ENCODE results near the gene CLEC4G. TPM values are rescaled to one million over a fixed set of nuclear protein-coding genes. Genes with fewer than 3 reads are reported as not detected.

The CLEC4G gene
- total and polyA plus RNA-seq, 9 of the 15 experiments (the other 6 are each of a cell fraction or from before 2014, with no cell fraction given) = not detected

DNA sequence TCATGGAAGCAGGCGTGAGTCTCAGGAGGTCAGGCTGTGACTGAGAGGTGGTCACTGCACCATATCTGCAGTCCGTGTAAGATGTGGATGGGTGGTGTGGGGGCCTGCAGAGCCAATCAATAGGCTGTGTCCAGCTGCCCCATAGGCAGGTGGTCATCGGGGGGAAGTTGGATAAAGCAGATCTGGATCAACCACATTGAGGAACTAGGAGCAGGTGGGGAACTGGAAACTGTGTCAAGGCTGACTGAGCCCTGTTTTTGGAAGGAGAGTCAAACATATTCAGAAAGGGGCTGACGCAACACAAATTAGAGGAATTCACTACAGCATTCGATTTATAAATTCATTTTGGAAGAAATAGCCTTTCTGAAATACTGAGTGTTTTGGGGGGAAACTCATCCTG lies 46.2 kb upstream of the CLEC4G start:
- no peaks in the 10 kb centered on the region for H3K4me1 ChIP-seq (replicated peaks in 1 of 2; ENCODE audit: control insufficient read depth in 2 of 2, insufficient read depth in 2 of 2, low read length in 2 of 2)
- H3K79me2 ChIP-seq (ENCODE audit: control insufficient read depth, insufficient read depth, low read length) = no peaks in the 10 kb centered on the region
- no peaks in the 10 kb centered on the region for H3K36me3 ChIP-seq (ENCODE audit: control insufficient read depth, insufficient read depth, low read length)
- in situ Hi-C loops (cut with MboI) = no loop called here
- H3K27me3 ChIP-seq (ENCODE audit: control insufficient read depth in 2 of 2, insufficient read depth in 2 of 2, low read length in 2 of 2) = peaks cover 40 to 50% of the 10 kb centered on the region in 2 experiments
- ChIA-PET CTCF (ENCODE audit: low intra/inter-chr PET ratio) (no interaction called here), POLR2A (interaction anchor here (0.6 kb wide), 1 partner anchor 151 kb away, joined by 4 read pairs; no protein-coding TSS in a partner anchor)
- no peak for DNase-seq (ENCODE audit: extremely low read depth in 1 of 4, low spot score in 3 of 4)
- H3K27ac ChIP-seq (ENCODE audit: extremely low read depth, low read depth, low read length) = no peak overlapping the region
- no peak overlapping the region for H3K9ac ChIP-seq (ENCODE audit: insufficient read depth in 1 of 2, low read depth in 2 of 2, low read length in 2 of 2)
- H3K4me2 ChIP-seq (ENCODE audit: insufficient read depth, low read length) = no peak overlapping the region
- TF ChIP-seq SIN3A (IDR thresholded peaks at IDR 0.05; ENCODE audit: borderline replicate concordance in 2 of 2, control insufficient read depth in 1 of 2, low read depth in 2 of 2, low read length in 2 of 2) = no peak
- no peak for TF ChIP-seq ZNF79 (CRISPR knock-in tag; IDR thresholded peaks at IDR 0.05; ENCODE audit: low read depth)
- FAIRE-seq = no peak
- H3K9me1 ChIP-seq (ENCODE audit: control insufficient read depth, insufficient read depth, low read length) = no peaks in the 10 kb centered on the region
- 0% methylated on average over 5 of the region's 5 CpGs for WGBS (ENCODE audit: insufficient coverage, low coverage, missing lambda C conversion rate)
- H4K20me1 ChIP-seq (replicated peaks; ENCODE audit: control insufficient read depth, insufficient read depth, low read length) = no peaks in the 10 kb centered on the region
- H3K9me3 ChIP-seq (replicated peaks; ENCODE audit: control insufficient read depth, insufficient read depth, low read depth, low read length) = no peaks in the 10 kb centered on the region
- no peak overlapping the region for H2AFZ ChIP-seq (ENCODE audit: low read depth, low read length)
- no peak for ATAC-seq
- H3K4me3 ChIP-seq = no peak overlapping the region
- intact Hi-C loops (cut with micrococcal nuclease) = no loop called here
- BruUV-seq (replicated peaks) = no TSS peak

DNA sequence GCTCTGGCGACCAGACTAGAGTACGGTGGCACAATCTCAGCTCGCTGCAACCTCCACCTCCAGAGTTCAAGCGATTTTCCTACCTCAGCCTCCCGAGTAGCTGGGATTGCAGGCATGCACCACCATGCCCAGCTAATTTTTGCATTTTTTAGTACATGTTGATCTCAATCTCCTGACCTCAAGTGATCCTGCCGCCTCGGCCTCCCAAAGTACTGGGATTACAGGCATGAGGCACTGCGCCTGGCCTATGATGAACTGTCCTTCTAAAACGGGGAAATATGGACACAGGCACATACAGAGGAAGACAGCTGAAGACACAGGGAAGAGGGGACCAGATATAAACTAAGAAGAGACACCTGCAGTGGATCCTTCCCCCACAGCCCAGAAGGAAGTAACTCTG lies 43.9 kb upstream of the CLEC4G start:
- Histone ChIP-seq H3K9ac (ENCODE audit: insufficient read depth in 1 of 2, low read depth in 2 of 2, low read length in 2 of 2) (no peak overlapping the region), H3K9me1 (ENCODE audit: control insufficient read depth, insufficient read depth, low read length) (no peaks in the 10 kb centered on the region), H3K79me2 (ENCODE audit: control insufficient read depth, insufficient read depth, low read length) (no peaks in the 10 kb centered on the region), H3K4me3 (no peak overlapping the region), H3K4me2 (ENCODE audit: insufficient read depth, low read length) (no peak overlapping the region), H3K27me3 (ENCODE audit: control insufficient read depth in 2 of 2, insufficient read depth in 2 of 2, low read length in 2 of 2) (peaks cover 37 to 42% of the 10 kb centered on the region in 2 experiments), H3K4me1 (replicated peaks in 1 of 2; ENCODE audit: control insufficient read depth in 2 of 2, insufficient read depth in 2 of 2, low read length in 2 of 2) (no peaks in the 10 kb centered on the region), H2AFZ (ENCODE audit: low read depth, low read length) (no peak overlapping the region), H3K27ac (ENCODE audit: extremely low read depth, low read depth, low read length) (no peak overlapping the region), H3K9me3 (replicated peaks; ENCODE audit: control insufficient read depth, insufficient read depth, low read depth, low read length) (no peaks in the 10 kb centered on the region), H3K36me3 (ENCODE audit: control insufficient read depth, insufficient read depth, low read length) (no peaks in the 10 kb centered on the region), H4K20me1 (replicated peaks; ENCODE audit: control insufficient read depth, insufficient read depth, low read length) (no peaks in the 10 kb centered on the region)
- WGBS (ENCODE audit: insufficient coverage, low coverage, missing lambda C conversion rate) = 3% methylated on average over 8 of the region's 9 CpGs
- no TSS peak for BruUV-seq (replicated peaks)
- ChIA-PET CTCF (ENCODE audit: low intra/inter-chr PET ratio) (no interaction called here), POLR2A (interaction anchor here (0.6 to 0.7 kb wide), 2 partner anchors 9 to 164 kb away, joined by 3 read pairs; no protein-coding TSS in a partner anchor)
- ATAC-seq = no peak
- FAIRE-seq = no peak
- in situ Hi-C loops (cut with MboI) (no loop called here), intact Hi-C loops (cut with micrococcal nuclease) (no loop called here)
- TF ChIP-seq NR1H2 (CRISPR knock-in tag; IDR thresholded peaks at IDR 0.05) = no peak
- no peak for TF ChIP-seq SMAD4 (CRISPR knock-in tag; conservative IDR thresholded peaks at IDR 0.05)
- TF ChIP-seq ZNF280A (IDR thresholded peaks at IDR 0.05; ENCODE audit: low read depth, partially characterized antibody) = no peak
- TF ChIP-seq HDAC1 (IDR thresholded peaks at IDR 0.05) = no peak
- TF ChIP-seq NFE2 (IDR thresholded peaks at IDR 0.05; ENCODE audit: low read depth) = no peak
- TF ChIP-seq, protein P1, sequence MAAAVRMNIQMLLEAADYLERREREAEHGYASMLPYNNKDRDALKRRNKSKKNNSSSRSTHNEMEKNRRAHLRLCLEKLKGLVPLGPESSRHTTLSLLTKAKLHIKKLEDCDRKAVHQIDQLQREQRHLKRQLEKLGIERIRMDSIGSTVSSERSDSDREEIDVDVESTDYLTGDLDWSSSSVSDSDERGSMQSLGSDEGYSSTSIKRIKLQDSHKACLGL (CRISPR knock-in tag; IDR thresholded peaks at IDR 0.05; ENCODE audit: borderline replicate concordance, poor library complexity, severe bottlenecking) = no peak
- TF ChIP-seq KAT8 (IDR thresholded peaks at IDR 0.05; ENCODE audit: low read depth) = no peak
- no peak for TF ChIP-seq ZNF3 (CRISPR knock-in tag; IDR thresholded peaks at IDR 0.05)
- no peak for TF ChIP-seq EP400 (IDR thresholded peaks at IDR 0.05)
- no peak for TF ChIP-seq ZNF507 (tag; conservative IDR thresholded peaks at IDR 0.05)
- no peak for TF ChIP-seq ZNF174 (CRISPR knock-in tag; IDR thresholded peaks at IDR 0.05)
- TF ChIP-seq NCOR1 (IDR thresholded peaks at IDR 0.05) = no peak
- DNase-seq (ENCODE audit: extremely low read depth in 1 of 4, low spot score in 3 of 4) = no peak
